ENCODE results near the gene PPP1R2C.

The PPP1R2C gene

DNA sequence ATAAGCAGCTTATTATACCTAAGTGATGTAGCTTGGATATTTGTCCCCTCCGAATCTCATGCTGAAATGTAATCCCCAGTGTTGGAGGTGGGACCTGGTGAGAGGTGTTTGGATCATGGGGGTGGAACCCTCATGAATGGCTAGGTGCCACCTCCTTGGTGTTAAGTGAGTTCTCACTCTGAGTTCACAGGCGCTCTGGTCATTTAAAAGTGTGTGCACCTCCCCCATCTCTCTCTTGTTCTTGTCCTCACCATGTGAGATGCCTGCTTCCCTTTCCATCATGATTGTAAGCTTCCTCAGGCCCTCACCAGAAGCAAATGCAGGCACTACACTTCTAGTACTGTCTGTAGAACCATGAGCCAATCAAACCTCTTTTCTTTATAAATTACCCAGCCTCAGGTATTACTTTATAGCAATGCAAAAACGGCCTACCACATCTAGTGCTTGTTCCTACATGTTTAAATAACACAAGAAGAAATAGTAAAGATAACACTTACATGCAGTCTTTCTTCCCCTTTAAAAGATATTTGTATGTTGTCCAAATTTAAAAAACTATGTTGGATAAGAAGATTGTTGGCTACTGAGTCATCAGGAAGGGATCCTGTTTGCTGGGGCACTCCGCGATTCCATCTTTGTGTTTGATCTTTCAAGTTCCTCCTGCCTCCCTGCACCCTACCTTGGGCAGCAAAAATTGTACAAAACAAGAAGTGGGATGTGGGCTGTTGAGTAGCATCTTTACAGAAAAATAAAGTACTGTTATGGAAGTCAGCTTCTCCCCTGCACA lies 29.7 kb downstream of the PPP1R2C start:
- no peak for DNase-seq (ENCODE audit: low read depth)

DNA sequence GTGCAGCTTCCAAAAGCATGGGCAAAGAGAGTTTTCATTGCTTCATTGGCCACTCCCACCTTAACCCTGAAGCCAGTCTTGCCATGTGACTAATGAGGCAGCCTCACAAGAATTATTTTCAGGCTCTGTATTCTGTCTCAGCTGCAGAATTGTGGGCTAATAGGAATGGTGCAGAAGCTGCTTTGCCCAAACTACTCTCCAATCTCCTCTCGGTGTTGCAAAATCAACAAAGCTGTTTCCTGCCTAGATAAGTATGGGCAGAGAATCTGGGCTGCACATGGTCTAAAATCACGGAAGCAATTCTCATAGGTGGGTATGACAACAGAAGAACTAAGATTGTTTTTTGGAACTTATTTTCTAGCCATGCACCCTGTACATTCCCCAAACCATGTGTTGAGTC lies 31.4 kb downstream of the PPP1R2C start:
- no peak for DNase-seq (ENCODE audit: low read depth)

DNA sequence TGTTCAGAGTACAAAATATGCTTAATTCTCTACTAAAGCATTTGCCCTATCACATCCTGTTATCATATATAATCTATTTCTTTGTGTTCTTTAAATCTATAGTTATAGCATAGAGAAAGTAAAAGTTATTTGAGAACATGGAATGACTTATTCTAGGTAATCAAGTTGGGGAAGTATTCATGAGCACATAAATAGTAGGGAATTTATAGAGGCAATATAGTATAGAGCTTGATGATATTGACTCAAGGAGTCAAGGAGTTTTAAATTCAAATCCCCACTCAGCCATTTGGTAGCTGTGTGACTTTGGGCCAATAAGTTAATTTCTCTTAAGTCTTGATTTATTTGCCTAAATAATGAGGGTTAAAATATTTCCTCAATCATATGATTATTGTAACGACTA lies 37.5 kb downstream of the PPP1R2C start:
- DNase-seq (ENCODE audit: low read depth): no peak

DNA sequence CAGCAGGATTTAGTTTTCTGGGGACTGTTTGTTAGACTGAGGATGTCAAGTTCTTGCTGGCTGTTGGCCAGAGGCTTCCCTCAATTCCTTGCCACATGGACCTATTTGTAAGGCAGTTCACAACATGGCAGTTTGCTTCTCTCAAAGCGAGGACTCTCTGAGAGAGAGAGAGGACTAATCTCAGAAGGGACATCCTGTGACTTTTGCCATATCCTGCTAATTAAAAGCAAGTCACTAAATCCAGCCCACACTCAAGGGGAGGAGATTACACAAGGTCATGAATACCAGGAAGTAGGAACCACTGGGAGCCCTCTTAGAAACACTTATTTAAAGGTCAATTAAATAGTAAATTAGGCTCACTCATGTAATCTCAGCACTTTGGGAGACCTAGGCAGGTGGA lies 38.2 kb downstream of the PPP1R2C start:
- no peak for DNase-seq (ENCODE audit: low read depth)

DNA sequence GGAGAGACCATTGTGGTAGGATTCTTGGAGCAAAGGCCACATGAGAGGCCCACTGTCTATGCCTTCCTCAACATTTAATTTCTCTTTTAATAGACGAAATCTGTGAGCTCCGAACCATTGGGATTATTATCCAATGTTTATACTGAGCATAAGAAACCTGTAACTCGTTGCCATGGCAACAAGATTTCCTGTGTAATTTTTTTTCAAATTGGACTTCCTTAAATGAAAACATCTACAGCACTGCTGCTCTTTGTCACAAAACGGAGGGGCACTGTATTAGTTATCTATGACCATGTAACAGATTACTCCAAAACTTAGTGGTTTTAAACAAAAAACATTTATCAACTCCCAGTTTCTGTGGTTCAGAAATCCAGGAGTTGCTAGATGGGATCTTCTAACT lies 38.7 kb downstream of the PPP1R2C start:
- DNase-seq (ENCODE audit: low read depth): no peak

DNA sequence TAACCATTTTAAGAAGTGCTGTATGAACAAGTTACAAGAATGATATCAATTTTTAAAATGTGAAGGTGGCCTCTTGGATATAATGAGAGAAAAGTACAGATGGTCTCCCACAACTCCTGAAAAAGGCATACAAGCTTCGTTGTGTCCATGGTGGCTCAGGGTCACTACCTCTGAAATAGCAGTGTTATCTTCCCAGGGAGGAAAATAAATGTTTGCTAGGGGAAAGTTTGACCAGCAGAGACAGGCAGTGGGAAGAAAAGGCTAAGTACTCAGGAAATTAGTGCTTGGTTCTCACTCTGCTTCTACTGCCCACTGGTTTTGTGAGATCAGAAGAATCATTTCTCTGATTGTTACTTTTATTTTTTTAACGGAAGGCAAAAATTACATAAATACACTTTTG lies 39.4 kb downstream of the PPP1R2C start:
- no peak for DNase-seq (ENCODE audit: low read depth)

DNA sequence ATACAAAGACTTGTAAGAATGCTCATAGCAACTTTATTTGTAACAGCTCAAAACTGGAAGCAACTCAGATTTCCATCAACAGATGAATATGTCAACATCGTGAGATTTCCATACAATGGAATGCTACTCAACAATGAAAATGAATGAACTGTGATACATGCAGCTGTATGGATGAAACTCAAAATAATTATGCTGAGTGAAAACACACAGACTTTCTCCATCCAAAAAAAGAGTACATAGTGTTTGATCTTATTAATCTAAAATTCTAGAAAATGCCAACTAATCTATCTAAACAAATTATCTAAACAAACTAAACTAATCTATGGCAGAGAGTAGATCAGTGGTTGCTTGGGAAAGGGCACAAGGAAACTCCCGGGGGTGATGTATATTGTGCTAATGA lies 42.7 kb downstream of the PPP1R2C start:
- no peak for DNase-seq (ENCODE audit: low read depth)

DNA sequence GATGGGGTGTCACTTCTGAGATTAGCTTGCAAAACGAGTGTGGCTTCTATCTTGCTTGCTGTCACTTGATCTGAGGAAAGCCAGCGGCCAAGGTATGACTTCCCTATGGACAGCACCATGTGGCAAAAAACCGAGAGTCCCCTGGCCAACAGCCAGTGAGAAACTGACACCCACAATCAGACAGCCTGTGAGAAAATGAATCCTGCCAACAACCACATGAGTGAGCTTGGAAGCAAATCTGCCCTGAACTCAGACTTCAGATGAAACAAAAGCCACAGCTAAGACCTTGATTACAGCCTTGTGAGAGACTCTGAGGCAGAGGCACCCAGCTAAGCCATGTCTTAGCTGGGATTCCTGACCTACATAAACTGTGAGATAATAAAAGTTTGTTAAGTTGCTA lies 45.5 kb downstream of the PPP1R2C start:
- DNase-seq (ENCODE audit: low read depth): no peak

All from stimulated activated CD8-positive, alpha-beta memory T cell treated with anti-CD3 and anti-CD28 coated beads, Interleukin-12 subunit alpha, Interleukin-12 subunit beta, amount 100 ng/mL, for 4 hours (primary cell).